NCI-H345 (cell line): Measurements from ENCODE around the gene DRAXIN.

Experiments
- DNase-seq: peaks from one replicate; lab custom pipeline; 2025; lab: John Stamatoyannopoulos, UW

Gene DRAXIN

DNA sequence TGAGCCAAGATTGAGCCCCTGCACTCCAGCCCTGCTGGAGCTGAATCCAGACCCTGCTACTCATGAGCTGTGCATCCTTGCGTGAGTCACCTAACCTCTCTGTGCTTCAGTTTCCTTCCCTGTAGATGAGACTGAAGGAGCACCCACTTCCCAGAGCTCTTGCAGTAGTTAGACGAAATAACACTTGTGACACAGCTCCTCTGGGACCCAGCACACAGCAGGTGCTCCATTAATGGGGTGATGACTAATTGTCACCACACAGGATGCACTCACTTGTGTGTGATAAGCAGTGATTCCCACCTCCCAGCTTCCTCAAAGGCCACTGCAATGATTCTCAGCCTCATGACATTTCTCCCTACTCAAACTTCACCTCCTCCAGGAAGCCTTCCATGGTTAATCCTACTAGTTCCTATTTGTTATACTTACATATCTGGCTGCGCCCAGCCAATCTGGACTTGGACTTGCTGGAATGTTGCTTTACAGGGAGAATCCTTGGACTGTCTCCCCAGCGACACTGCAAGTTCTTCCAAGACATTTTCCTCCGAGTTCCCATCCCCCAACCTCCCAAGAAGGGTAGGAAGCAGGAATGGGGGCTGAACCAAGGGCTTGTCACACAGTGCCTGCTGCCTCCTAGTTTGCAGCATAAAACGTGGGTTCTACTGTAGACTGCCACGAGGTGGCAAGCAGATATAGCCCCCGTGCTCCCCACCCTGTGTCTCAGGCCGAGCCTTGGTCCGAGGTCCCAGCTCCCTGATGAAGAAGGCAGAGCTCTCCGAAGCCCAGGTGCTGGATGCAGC, 17.2 kb downstream of the DRAXIN start:
- DNase-seq: no peak

DNA sequence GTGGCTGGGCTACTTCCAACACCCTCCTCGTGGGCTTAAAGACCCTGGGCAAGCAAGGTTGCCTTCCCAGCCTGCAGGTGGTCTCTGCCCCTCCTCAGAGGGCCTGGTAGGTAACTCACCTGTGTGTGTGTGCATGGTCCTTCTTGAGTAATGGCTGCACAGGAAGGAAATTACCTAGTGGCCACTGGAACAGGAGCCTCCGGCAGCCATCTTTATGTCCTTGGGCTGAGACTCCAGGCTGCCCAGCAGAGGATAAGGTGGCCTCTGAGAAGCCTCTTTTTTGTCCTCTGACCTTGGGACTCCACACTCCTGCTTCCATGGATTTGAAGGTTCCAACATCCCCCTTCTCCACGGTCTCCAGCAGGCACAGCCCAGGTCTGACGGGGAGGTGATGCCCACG, 20.0 kb downstream of the DRAXIN start:
- no peak for DNase-seq

DNA sequence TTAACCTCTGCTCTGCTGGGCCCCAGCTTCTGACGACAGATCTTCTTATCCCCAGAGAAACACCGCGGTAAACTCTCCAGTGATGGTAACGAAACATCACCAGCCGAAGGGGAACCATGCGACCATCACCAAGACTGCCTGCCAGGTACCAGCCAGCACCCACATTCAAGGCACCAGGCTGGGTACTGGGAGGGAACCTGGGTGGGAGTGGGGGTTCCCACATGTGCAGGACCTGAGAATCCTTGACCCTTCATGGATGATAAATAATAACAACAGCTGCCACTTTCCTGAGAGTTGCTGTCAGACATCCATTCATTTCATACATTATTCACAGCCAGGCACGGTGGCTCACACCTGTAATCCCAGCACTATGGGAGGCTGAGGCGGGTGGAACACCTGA, 20.8 kb downstream of the DRAXIN start:
- DNase-seq: no peak

DNA sequence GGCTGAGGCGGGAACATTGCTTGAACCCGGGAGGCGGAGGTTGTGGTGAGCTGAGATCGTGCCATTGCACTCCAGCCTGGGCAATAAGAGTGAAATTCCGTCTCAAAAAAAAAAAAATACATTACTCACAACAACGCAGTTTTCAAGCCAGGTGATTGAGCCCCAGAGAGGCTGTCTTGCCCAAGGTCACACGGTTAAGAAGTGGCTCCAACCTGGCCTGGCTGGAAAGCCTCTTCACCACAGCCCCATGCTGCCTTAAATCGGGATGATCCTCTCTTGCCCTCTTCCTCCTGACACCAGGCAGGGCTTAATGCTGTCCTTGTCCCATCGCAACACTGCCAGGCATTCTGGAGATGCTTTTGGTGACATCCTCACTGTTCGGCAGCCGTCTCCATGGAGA, 21.6 kb downstream of the DRAXIN start:
- no peak for DNase-seq

DNA sequence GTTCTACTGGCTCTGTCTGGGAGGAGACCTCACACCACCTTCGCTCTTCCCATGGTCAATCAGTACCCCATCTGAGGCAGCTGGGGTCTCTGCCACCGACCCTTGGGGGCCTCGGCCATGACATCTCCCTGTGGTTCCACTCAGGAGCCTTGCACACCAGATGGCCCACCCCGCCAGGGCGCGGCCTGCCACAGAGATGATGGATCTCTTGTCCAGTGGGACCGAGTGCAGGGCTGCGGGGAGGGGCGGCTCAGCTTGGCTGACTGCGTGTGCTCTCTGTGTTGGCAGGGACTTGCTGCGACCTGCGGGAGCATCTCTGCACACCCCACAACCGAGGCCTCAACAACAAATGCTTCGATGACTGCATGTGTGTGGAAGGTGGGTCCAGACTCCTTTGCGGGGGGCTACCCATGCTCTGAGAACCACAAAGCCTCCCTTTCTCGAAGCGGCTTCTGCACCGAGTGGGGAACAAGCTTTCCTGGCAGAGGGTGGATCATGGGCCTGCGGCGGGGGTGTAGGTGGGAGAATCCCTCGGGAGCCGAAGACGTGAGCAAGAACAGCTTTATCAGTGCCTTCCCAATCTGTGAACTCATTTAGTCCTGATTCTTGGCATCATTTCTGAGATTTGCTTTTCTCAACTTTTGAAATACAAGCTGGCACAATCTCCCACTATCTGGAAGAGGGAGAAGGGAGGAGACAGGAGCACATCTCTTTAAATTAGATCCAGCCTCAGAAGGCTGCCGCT, 23.5 kb downstream of the DRAXIN start:
- DNase-seq: no peak

DNA sequence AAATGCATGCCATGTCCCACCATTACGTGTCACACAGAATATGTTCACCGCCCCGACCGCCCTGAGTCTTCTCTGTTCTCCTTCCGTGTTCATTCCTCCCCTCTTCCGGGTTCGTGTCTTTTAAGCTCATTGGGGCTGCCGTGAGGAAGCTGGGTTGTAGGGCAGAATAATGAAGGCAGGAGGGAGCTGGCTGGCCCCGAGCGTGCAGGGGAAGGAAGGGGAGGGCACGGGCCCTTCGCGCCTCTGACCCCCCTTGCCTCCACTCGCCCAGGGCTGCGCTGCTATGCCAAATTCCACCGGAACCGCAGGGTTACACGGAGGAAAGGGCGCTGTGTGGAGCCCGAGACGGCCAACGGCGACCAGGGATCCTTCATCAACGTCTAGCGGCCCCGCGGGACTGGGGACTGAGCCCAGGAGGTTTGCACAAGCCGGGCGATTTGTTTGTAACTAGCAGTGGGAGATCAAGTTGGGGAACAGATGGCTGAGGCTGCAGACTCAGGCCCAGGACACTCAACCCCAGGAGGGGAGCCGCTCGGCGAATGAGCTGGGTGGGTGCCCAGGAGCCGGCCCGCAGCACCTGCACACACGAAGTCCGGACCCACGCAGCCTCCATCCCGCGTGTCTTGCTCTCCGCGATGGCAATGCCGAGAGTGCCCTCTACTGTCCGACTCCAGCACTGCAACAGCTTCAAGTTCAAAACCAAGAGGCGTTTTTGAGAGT, 28.0 kb downstream of the DRAXIN start:
- DNase-seq: peak; percentile 66

DNA sequence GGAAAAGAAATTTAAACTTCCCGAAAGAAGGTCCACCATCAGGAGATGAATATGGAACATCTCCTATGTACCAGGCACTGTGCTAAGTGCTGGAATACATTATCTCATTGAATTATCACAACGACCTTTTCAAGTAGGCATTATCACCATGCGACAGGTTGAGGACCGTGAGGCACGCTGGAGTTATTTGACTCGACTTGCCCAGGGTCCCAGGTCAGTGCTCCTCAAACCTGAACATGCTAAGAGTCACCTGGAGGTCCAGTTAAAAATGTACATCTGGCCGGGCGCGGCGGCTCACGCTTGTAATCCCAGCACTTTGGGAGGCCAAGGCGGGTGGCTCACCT, 28.5 kb downstream of the DRAXIN start:
- no peak for DNase-seq

DNA sequence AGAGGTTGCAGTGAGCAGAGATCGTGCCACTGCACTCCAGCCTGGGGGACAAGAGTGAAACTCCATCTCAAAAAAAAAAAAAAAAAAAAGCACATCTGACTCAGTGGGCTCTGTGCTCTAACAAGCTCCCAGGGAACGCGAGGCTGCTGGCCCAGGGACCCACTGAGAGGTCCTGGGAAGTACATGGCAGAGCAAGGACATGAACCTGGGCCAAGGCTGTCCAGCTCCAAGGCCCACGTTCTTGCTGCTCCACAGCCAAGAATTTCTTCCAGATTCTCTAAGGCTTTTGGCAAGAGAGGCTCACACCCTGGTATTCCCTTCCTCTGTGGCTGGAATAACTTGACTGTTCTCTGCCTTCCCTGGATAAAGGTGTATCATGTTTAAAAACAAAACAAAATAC, 29.0 kb downstream of the DRAXIN start:
- DNase-seq: no peak

DNA sequence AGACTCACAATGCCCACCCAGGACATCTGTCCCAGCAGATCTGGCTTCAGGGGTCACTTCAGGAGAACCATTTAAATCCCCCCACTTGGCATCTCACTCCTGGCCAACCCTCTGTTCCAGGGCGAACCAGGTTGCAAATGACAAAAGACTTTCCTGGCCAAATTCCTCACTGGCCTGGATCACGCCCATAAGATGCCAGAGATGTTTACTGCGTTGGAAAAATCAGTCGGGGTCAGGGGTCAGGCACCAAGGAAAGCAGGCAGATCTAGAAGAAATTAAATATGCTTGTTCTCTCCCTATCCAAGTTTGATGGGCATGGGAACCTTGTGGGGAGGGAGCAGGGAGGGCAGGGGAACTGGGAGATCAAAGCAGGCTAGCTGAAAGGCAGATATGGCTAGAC, 29.8 kb downstream of the DRAXIN start:
- DNase-seq: no peak

DNA sequence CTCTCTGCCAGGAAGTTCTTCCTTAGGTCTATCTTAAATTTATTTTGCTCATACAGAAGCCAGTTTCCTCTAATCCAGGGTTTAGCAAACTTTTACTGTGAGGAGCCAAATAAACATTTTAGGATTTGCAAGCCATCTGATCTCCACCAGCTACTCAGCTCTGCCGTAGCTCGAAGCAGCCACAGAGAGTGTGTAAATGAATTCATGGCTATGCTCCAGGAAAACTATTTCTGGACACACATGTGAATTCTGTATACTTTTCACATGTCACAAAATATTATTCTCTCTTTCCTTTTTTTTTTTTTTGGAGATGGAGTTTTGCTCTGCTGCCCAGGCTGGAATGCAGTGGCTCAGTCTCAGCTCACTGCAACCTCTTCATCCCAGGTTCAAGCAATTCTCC, 31.0 kb downstream of the DRAXIN start:
- DNase-seq: no peak

DNA sequence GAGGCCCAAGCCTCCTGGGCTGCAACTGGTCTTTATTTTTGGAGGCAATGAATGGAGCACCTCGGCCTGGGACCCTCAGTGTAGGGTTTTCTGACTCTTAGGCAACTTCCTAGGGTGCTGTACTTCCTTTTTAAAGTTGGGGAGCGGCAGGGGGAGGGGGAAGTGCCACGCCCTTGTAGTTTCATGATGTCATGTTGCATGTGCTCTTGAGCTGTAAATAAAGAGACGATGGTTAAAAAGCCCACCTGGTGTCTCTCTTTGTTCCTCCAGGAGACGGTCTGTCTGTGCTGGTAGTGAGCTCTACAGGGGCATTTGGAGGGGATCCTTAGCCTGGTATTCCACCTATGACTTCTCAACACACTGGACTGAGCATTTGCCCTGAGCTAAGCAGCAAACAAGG, 34.1 kb downstream of the DRAXIN start:
- peak; percentile 47 for DNase-seq

DNA sequence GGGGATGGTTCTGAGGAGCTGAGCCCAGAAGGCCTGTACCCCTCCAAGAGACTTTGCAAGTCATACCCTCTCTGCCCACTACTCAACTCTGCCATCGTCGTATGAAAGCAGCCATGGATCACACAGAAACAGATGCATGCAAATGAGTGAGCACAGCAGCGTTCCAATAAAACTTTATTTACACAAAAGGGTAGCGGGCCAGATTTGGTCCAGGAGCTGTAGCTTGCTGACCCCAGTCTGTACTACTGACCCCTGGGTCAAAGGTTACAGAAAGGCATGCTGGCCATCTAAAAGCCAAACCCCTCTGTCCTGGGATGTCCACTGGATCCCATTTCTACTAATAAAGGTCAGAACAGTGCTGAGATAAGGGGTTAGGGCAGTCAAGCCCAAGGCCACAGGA, 35.6 kb downstream of the DRAXIN start:
- no peak for DNase-seq

DNA sequence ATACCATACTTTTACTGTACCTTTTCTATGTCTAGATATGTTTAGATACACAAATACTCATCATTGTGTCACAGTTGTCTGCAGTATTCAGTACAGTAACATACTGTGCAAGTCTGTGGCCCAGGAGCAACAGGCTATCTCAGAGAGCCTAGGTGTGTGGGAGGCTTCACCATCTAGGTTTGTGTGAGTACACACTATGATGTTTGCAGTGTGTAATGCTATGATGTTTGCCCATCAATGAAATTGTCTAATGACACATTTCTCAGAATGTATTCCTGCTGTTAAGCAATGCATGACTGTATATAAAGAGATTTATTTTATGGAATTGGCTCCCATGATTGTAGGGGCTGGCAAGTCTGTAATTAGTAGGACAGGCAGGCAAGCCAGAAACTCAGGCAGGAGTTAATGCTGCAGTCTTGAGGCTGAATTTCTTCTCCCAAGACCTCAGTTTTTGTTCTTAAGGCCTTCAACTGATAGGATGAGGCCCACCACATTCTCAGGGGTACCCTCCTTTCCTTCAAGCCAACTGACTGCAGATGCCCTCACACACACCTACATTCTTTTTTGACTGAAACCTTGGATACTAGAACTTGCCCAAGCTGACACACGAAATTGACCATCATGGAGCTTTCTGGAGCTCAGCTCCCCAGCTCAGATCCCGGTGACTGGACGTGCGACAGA, 36.8 kb downstream of the DRAXIN start:
- DNase-seq: no peak

DNA sequence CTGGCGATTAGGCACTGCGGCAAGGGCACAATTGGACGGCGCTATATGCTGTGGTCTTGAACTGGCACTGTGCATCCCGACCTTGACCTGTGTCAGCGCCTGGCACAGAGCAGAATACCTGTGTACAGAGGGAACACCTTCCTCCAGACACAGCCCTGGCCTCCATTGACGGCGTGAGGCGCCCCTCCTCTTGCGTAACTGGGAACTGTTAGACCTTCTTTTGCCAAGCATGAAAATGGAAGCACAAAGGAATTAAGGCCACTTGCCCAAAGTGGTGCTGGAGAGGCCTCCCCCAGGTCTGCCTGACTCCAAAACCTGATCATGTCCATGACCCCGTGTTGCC, 37.6 kb downstream of the DRAXIN start:
- no peak for DNase-seq

DNA sequence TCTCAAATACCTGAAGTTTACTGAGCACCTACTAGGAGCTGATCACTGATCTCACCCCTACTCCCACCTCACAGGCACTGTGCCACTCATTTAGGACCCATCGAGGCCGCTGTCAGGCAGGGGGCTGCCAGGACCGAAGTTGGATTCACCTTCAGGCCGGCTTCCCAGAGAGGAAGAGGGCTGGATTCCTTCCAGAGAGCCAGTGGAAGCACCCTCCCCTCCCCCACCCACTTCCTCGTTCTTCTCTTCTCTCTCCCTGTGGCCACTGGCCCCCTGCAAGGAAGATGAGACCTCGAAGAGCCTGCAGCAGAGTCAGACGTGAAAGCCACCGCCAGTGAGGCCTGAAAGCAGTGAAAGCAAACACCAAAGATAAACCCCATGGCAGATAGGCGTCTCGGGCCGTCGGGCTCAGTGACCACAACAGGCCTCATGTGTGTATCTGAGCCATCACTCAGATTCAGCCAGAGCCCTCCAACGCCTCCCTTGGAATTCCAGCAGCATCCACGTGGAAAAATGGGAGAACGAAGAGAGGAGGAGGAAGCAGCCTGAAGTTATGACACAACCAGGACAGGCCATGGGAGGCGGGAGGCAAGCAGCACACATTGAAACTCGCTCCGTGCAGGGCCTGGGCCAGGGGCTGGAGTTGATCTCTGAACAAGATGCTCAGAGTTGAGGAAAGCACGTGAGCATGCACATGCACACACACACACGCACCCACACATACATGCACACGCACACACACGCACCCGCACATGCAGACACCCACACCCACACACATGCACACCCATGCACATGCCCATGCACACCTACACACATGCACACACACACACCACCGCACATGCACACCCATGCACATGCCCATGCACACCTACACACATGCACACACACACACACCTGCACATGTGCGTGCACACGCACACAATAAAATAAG, 38.3 kb downstream of the DRAXIN start:
- DNase-seq: no peak

DNA sequence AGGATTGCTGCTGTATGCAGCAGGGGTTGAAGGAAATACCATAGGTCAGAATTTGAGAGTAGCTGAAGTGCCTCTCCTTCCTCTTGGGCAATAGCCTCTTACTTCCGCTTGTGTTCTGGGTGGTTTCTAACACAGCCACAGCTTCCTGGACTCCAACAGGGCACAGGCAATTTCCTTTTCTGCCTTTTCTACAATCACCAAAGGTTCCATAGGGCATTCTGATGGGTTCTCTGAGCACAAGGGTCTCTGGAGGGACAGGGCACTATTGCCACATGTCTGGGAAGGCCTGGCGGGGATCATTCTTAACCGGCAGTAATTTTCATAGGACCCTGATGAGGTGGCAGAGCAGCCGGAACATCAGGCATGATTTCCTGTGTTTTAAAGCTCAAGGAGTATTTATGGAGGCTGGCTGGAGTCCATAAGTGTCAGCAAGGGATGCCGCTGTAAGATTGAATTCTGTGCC, 39.0 kb downstream of the DRAXIN start:
- DNase-seq: no peak

DNA sequence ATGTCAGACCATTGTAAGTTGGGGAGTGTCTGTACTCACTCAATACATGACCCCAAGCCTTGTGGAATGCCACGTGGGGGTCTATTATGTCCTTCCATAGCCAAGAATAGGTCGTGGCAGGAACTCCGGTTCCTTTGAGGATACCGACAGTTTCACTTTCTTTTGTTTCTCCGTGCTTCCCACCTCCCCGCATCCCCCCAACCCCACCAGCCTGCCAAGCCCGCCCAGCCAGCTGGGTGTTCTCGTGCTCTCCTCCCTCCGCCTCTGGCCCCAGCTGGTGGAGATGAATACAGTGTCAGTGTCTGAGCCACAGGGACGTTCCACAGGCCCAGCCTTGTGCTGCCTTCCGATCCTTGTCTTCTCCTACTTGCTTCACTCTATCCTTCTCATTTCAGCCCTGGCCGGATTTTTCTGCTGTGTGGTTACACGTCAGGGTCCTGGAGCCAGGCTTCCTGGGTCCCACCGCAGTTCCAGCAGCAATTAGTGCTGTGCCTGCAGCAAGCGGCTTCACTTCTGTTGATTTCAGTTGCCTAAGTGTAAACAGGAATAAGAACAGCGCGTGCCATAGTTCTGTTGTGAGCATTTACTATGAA, 40.3 kb downstream of the DRAXIN start:
- DNase-seq: no peak

DNA sequence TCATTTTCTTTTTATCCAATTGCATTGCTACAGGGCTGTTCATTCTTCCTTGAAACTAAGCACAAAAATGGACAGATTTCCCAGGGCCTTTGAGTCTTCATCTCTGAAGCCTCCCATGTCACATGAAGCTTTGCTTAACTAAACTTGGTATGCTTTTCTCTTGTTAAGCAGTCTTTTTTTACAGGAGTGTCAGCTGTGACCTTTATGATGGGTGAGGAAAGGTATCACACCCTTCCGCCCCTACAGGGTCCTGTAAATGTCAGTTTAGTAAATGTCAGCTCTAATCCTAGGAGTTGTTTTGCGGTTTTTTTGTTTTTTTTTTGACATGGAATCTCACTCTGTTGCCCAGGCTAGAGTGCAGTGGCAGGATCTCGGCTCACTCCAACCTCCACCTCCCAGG, 41.8 kb downstream of the DRAXIN start:
- no peak for DNase-seq

DNA sequence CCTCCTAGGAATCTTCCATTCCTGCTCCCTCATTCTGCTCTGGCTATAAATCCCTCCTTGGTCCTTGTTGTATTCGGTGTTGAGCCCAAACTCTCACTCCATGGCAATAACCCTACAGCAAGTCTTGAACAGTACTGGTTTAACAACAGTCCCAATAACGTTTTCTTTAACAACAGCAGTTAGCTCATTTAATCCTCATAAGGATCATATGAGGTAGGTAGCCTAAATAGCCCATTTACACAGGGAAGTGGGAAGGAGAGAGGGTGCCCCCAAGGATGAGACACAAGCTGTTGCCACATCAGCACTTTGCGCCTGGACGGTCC, 44.0 kb downstream of the DRAXIN start:
- DNase-seq: no peak

DNA sequence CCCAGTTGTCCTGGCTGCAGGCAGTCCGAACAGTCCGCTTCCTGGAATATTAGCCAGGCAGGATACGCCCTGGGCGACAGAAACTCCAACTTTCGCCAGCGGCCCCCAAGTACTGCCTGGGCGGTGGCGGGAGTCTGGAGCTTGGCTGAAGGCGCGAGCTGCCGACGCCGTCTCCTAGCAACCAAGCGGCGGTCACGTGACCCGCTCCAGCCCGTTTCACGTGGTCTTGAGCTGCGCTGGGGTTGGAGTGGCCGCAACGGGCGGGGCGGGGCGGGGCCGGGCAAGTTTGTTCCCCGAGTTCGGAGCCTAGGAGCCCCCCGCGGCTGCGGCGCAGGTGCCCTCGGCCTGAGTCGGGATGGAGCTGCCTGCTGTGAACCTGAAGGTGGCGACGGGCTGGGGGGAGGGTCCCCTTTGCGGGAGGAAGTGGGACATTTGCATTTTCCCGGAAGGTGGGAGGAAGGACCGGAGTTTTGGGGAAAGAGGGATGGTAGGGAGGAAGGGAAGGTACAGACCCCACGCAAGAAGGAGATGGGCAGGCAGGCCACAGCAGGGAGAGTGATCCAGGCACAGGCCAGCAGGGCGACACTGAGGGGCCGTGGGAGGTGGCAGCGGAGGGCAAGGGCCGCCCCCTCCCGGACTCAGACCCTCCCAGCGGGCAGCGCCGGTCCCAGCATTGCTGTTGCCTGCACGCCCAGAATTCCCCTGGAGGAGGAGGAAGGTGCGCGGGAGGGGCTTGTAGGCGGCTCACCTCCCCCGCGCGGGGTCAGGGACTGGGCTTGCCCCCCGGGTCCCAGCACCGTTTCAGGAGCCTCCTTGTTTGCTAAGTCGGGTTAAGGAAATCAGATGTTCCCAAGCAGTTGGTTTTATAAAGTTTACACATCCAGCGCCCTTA, 44.6 kb downstream of the DRAXIN start, which contains the start of gene AGTRAP:
Gene AGTRAP (plus strand): TSS at position 283 of the 892 bp plus-strand sequence. CDS start 73 bp downstream, at position 356.
- DNase-seq: peak; percentile 93
